GM23338 (cell line): ENCODE measurements around the gene ALDH1B1. TPM values are rescaled to one million over a fixed set of nuclear protein-coding genes. Genes with fewer than 3 reads are reported as not detected.

Experiments
- ATAC-seq: fragments of 200-7000 bp; cut with Tn5 transposase; 3 replicates; pipeline ENCODE4 v1.9.1; 2020
- DNase-seq: peaks from one replicate; pipeline ENCODE4 v3.0.0-alpha.2; 2015; ENCODE audit warnings: low spot score
- H2AFZ ChIP-seq: fragments of 200-600 bp; sonication (generic); 2 replicates; pipeline ENCODE4 v1.8.0; 2016; ENCODE audit warnings: antibody characterized with exemption, mild to moderate bottlenecking, moderate library complexity
- H3F3A ChIP-seq: fragments of 200-600 bp; sonication (generic); replicated peaks from 2 replicates; pipeline ENCODE4 v1.8.0; 2017; ENCODE audit warnings: antibody characterized with exemption, mixed run types, low read depth
- H3K27ac ChIP-seq: fragments of 200-600 bp; sonication (generic); 2 replicates; pipeline ENCODE4 v1.6.1; 2016; ENCODE audit warnings: low read depth
- H3K27me3 ChIP-seq: fragments of 200-600 bp; sonication (generic); 2 replicates; pipeline ENCODE4 v1.8.0; 2016; ENCODE audit warnings: mild to moderate bottlenecking, mixed run types, moderate library complexity; ENCODE audit not compliant: insufficient read depth
- H3K36me3 ChIP-seq: fragments of 200-600 bp; sonication (generic); 2 replicates; pipeline ENCODE4 v1.8.0; 2016; ENCODE audit warnings: mild to moderate bottlenecking; ENCODE audit not compliant: insufficient read depth
- H3K4me1 ChIP-seq: fragments of 200-600 bp; sonication (generic); 2 replicates; pipeline ENCODE4 v1.8.0; 2016; ENCODE audit warnings: mild to moderate bottlenecking, moderate library complexity; ENCODE audit not compliant: insufficient read depth
- H3K4me2 ChIP-seq: fragments of 200-600 bp; sonication (generic); 2 replicates; pipeline ENCODE4 v1.7.1; 2017; ENCODE audit warnings: mixed run types
- H3K4me3 ChIP-seq: fragments of 200-600 bp; sonication (generic); 2 replicates; pipeline ENCODE4 v1.6.1; 2016; ENCODE audit warnings: mixed run types
- H3K79me2 ChIP-seq: fragments of 200-600 bp; sonication (generic); replicated peaks from 2 replicates; pipeline ENCODE4 v1.8.0; 2017; ENCODE audit warnings: mild to moderate bottlenecking; ENCODE audit not compliant: insufficient read depth
- H3K9me2 ChIP-seq: fragments of 200-600 bp; sonication (generic); 2 replicates; pipeline ENCODE4 v1.8.0; 2017; ENCODE audit not compliant: insufficient read depth
- H4K20me1 ChIP-seq: fragments of 200-600 bp; sonication (generic); replicated peaks from 2 replicates; pipeline ENCODE4 v1.8.0; 2017; ENCODE audit warnings: mild to moderate bottlenecking; ENCODE audit not compliant: insufficient read depth
- H3K27ac Mint-ChIP-seq: 2 replicates; pipeline ENCODE4 v1.8.0; 2020; ENCODE audit warnings: inconsistent platforms, mild to moderate bottlenecking, moderate library complexity, mixed read lengths
- H3K27me3 Mint-ChIP-seq: 3 replicates; pipeline ENCODE4 v1.8.0; 2022; ENCODE audit warnings: low read depth, mild to moderate bottlenecking, moderate library complexity, mixed read lengths, inconsistent platforms; ENCODE audit not compliant: insufficient read depth, poor library complexity
- H3K36me3 Mint-ChIP-seq: 3 replicates; pipeline ENCODE4 v1.8.0; 2021; ENCODE audit warnings: low read depth, mild to moderate bottlenecking, inconsistent platforms, moderate library complexity, mixed read lengths
- H3K4me1 Mint-ChIP-seq: 3 replicates; pipeline ENCODE4 v1.8.0; 2020; ENCODE audit warnings: mild to moderate bottlenecking, inconsistent platforms, mixed read lengths
- H3K4me3 Mint-ChIP-seq: 3 replicates; pipeline ENCODE4 v1.8.0; 2021; ENCODE audit warnings: moderate library complexity, mild to moderate bottlenecking, inconsistent platforms, mixed read lengths
- H3K9me3 Mint-ChIP-seq: 3 replicates; pipeline ENCODE4 v1.8.0; 2020; ENCODE audit warnings: moderate library complexity, mild to moderate bottlenecking, inconsistent platforms, mixed read lengths
- EZH2phosphoT487 ChIP-seq: fragments of 200-600 bp; sonication (generic); IDR thresholded peaks from one replicate; pipeline ENCODE4 v1.8.1; 2018; ENCODE audit warnings: antibody characterized with exemption; ENCODE audit not compliant: unreplicated experiment
- POLR2AphosphoS5 ChIP-seq: IDR thresholded peaks from 2 replicates; pipeline ENCODE4 v1.6.1; 2016; ENCODE audit warnings: antibody characterized with exemption, low read depth
- ZNF114 ChIP-seq: fragments of 250-450 bp; sonication (Bioruptor Pico); IDR thresholded peaks from 2 replicates; pipeline ENCODE4 v1.5.0; 2020; ENCODE audit warnings: mild to moderate bottlenecking, moderate library complexity
- ZNF331 ChIP-seq: fragments of 250-450 bp; sonication (Bioruptor Pico); IDR thresholded peaks from 2 replicates; pipeline ENCODE4 v1.5.0; 2020; ENCODE audit warnings: low read depth, mild to moderate bottlenecking, moderate library complexity
- ZNF462 ChIP-seq: fragments of 250-450 bp; sonication (Bioruptor Pico); IDR thresholded peaks from 2 replicates; pipeline ENCODE4 v1.5.0; 2020; ENCODE audit warnings: mild to moderate bottlenecking, moderate library complexity
- polyA plus RNA-seq: library from polyadenylated mRNA; unstranded; fragments of >200 nt; fragmentation: Nextera tagmentation; extraction: Ambion mirVana; gene quantifications from 2 replicates; pipeline ENCODE4 v1.2.1, GENCODE V29; 2016
- total RNA-seq: library from RNA; depleted of rRNA; stranded (reverse); fragments of >200 nt; shearing (Covaris generic); gene quantifications from 2 replicates; pipeline ENCODE4 v1.2.3, GENCODE V29; 2014
- TF ChIP-seq, protein P1 (sequence below), 2 experiments: fragments of 200-600 bp in 1 of 2; sonication (generic) in 1 of 2; conservative IDR thresholded peaks; 2 replicates each; pipeline versions ENCODE4 v1.5.1 to v1.6.1; 2016 to 2017; ENCODE audit warnings: antibody characterized with exemption in 2 of 2, low read depth in 2 of 2, mild to moderate bottlenecking in 2 of 2, moderate library complexity in 1 of 2

ALDH1B1 gene
- total and polyA plus RNA-seq, 2 experiments from 2014 or later: 37.5 to 74.8 TPM

GRCh38 chr9:38358390-38359296 is 33.9 kb upstream of the ALDH1B1 start (continued):
- TF ChIP-seq ZNF462 (CRISPR knock-in tag): no peak
- TF ChIP-seq, protein P1, sequence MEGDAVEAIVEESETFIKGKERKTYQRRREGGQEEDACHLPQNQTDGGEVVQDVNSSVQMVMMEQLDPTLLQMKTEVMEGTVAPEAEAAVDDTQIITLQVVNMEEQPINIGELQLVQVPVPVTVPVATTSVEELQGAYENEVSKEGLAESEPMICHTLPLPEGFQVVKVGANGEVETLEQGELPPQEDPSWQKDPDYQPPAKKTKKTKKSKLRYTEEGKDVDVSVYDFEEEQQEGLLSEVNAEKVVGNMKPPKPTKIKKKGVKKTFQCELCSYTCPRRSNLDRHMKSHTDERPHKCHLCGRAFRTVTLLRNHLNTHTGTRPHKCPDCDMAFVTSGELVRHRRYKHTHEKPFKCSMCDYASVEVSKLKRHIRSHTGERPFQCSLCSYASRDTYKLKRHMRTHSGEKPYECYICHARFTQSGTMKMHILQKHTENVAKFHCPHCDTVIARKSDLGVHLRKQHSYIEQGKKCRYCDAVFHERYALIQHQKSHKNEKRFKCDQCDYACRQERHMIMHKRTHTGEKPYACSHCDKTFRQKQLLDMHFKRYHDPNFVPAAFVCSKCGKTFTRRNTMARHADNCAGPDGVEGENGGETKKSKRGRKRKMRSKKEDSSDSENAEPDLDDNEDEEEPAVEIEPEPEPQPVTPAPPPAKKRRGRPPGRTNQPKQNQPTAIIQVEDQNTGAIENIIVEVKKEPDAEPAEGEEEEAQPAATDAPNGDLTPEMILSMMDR (conservative IDR thresholded peaks at IDR 0.05; ENCODE audit: low read depth in 2 of 2): no peak
- no peak for TF ChIP-seq EZH2phosphoT487

DNA sequence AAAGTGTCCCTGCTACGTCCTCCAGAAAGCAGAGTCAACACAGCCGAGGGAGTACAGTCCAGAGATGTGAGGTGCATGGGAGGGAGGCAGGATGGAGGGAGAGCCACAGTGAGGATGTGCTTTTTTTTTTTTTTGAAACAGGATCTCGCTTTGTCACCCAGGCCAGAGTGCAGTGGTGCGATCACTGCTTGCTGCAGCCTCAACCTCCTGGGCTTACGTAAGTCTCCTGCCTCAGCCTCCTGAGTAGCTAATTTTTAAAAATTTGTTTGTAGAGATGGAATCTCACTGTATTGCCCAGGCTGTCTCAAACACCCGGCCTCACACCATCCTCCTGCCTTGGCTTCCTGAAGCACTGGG is 33.2 kb upstream of the ALDH1B1 start:
- Histone ChIP-seq H3K27ac (no peak overlapping the region), H3K4me2 (no peak overlapping the region), H2AFZ (no peak overlapping the region), H3K4me1 (0 out of 2 replicates have a peak, but pooled peaks cover 7% of the 10 kb centered on the region), H4K20me1 (no peaks in the 10 kb centered on the region), H3K36me3 (no peaks in the 10 kb centered on the region), H3K27me3 (no peaks in the 10 kb centered on the region), H3K4me3 (no peak overlapping the region), H3K9me2 (no peaks in the 10 kb centered on the region), H3K79me2 (no peaks in the 10 kb centered on the region), H3F3A (no peaks in the 10 kb centered on the region)
- Mint-ChIP-seq H3K27me3 (peaks cover 6% of the 10 kb centered on the region), H3K4me1 (peaks cover 2% of the 10 kb centered on the region), H3K9me3 (no peaks in the 10 kb centered on the region), H3K4me3 (no peak overlapping the region), H3K36me3 (no peaks in the 10 kb centered on the region), H3K27ac (no peak overlapping the region)
- ATAC-seq (no peak), DNase-seq (no peak)
- no peak for TF ChIP-seq ZNF331 (CRISPR knock-in tag)
- no peak for TF ChIP-seq ZNF462 (CRISPR knock-in tag)
- TF ChIP-seq ZNF114 (CRISPR knock-in tag): no peak
- no peak for TF ChIP-seq POLR2AphosphoS5
